Left lung (tissue), 10 donors: Measurements from ENCODE around the gene CCDC184. TPM values are rescaled to one million over a fixed set of nuclear protein-coding genes. Genes with fewer than 3 reads are reported as not detected.

Experiments used
- ATAC-seq: fragments of 200-7000 bp; cut with Tn5 transposase; one replicate; pipeline ENCODE4 v1.9.1; 2020; ENCODE audit warnings: moderate library complexity
- DNase-seq, 4 donors: peaks; one replicate each; pipeline ENCODE4 v3.0.0-alpha.2; 2013 to 2020
- H3K27ac ChIP-seq, 2 donors: fragments of 200-600 bp; sonication (generic) in 1 of 2; one replicate each; pipeline versions ENCODE4 v1.5.0 to v1.8.0; 2020 to 2021
- H3K27me3 ChIP-seq, 2 donors: fragments of 200-600 bp; sonication (generic) in 1 of 2; one replicate each; pipeline versions ENCODE4 v1.5.0 to v1.8.0; 2020 to 2021
- H3K36me3 ChIP-seq, 2 donors: fragments of 200-600 bp; sonication (generic) in 1 of 2; one replicate each; pipeline versions ENCODE4 v1.5.0 to v1.8.0; 2020 to 2021
- H3K4me1 ChIP-seq, 2 donors: fragments of 200-600 bp; one replicate each; pipeline ENCODE4 v1.8.0; 2021
- H3K4me3 ChIP-seq, 2 donors: fragments of 200-600 bp; sonication (generic) in 1 of 2; one replicate each; pipeline versions ENCODE4 v1.5.0 to v1.8.0; 2020 to 2021; ENCODE audit warnings: mild to moderate bottlenecking in 1 of 2
- H3K9me3 ChIP-seq, 2 donors: fragments of 200-600 bp; sonication (generic) in 1 of 2; one replicate each; pipeline versions ENCODE4 v1.5.0 to v1.8.0; 2020 to 2021
- intact Hi-C, 2 donors: fragments of 100-400 bp; cut with DNase I; formaldehyde crosslinking; loops; one replicate each; pipeline versions ENCODE4 v1.11.2 to v1.14.2; 2022
- polyA plus RNA-seq, 6 donors: library from polyadenylated mRNA; unstranded; fragments of 120-200 nt; gene quantifications; one replicate each; pipeline ENCODE4 v1.2.1, GENCODE V29; 2013; ENCODE audit not compliant: insufficient read length in 6 of 6
- total RNA-seq, 2 donors: library from RNA; stranded (reverse); fragmentation: NEBNext Ultra II Directional; extraction: Animal tissue kit (Norgen Biotek cat#: 25700); gene quantifications; one replicate each; pipeline ENCODE4 v1.2.1, GENCODE V29; 2021
- TF ChIP-seq, protein P1 (sequence below), 2 donors: fragments of 200-600 bp; sonication (generic) in 1 of 2; IDR thresholded peaks; one replicate each; pipeline versions ENCODE4 v1.5.0 to v1.8.0; 2021; ENCODE audit warnings: antibody characterized with exemption in 2 of 2
- donor health status: DM: no; HTN: yes; CAD: no.
- donor health status: DM: no; HTN: no; CAD: no.

The CCDC184 gene
- total and polyA plus RNA-seq, 8 donors: 0.20 to 0.73 (median 0.31) TPM; not detected in 1

- TF ChIP-seq, protein P1, sequence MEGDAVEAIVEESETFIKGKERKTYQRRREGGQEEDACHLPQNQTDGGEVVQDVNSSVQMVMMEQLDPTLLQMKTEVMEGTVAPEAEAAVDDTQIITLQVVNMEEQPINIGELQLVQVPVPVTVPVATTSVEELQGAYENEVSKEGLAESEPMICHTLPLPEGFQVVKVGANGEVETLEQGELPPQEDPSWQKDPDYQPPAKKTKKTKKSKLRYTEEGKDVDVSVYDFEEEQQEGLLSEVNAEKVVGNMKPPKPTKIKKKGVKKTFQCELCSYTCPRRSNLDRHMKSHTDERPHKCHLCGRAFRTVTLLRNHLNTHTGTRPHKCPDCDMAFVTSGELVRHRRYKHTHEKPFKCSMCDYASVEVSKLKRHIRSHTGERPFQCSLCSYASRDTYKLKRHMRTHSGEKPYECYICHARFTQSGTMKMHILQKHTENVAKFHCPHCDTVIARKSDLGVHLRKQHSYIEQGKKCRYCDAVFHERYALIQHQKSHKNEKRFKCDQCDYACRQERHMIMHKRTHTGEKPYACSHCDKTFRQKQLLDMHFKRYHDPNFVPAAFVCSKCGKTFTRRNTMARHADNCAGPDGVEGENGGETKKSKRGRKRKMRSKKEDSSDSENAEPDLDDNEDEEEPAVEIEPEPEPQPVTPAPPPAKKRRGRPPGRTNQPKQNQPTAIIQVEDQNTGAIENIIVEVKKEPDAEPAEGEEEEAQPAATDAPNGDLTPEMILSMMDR (IDR thresholded peaks at IDR 0.05): no peak
- ATAC-seq: peak; percentile 91
- Histone ChIP-seq H3K36me3 (no peaks in the 10 kb centered on the region), H3K27ac (peak overlapping the region; percentile 95 to 98), H3K27me3 (no peaks in the 10 kb centered on the region), H3K9me3 (no peaks in the 10 kb centered on the region), H3K4me1 (peaks cover 7 to 35% of the 10 kb centered on the region in 2 donors), H3K4me3 (peak overlapping the region; percentile 58 to 61)
- DNase-seq: peak; percentile 93 to 99 (median 98)
- intact Hi-C loops: no loop called here
Observed at GRCh38 chr12:48197971-48198671, 14.7 kb downstream of the CCDC184 start.

- TF ChIP-seq, protein P1 (IDR thresholded peaks at IDR 0.05): no peak
- peak overlapping the region; percentile 58 to 61 for H3K4me3 ChIP-seq
- peak overlapping the region; percentile 95 to 98 for H3K27ac ChIP-seq
- H3K27me3 ChIP-seq: no peaks in the 10 kb centered on the region
- intact Hi-C loops: no loop called here
- no peaks in the 10 kb centered on the region for H3K36me3 ChIP-seq
- H3K4me1 ChIP-seq: peaks cover 7 to 33% of the 10 kb centered on the region in 2 donors
- H3K9me3 ChIP-seq: no peaks in the 10 kb centered on the region
- DNase-seq: peak in 2 of 4 donors; percentile 54 to 84
- ATAC-seq: peak; percentile 23
Observed at GRCh38 chr12:48198672-48198971, 15.2 kb downstream of the CCDC184 start.

- no peak for DNase-seq
- TF ChIP-seq, protein P1 (IDR thresholded peaks at IDR 0.05): no peak
- ATAC-seq: peak; percentile 1
- peaks cover 7 to 33% of the 10 kb centered on the region in 2 donors for H3K4me1 ChIP-seq
- no peaks in the 10 kb centered on the region for H3K36me3 ChIP-seq
- peak overlapping the region; percentile 95 to 98 for H3K27ac ChIP-seq
- no peaks in the 10 kb centered on the region for H3K27me3 ChIP-seq
- no peaks in the 10 kb centered on the region for H3K9me3 ChIP-seq
- intact Hi-C loops: no loop called here
- peak overlapping the region; percentile 58 to 61 for H3K4me3 ChIP-seq
Observed at GRCh38 chr12:48198985-48199384, 15.5 kb downstream of the CCDC184 start.

DNA sequence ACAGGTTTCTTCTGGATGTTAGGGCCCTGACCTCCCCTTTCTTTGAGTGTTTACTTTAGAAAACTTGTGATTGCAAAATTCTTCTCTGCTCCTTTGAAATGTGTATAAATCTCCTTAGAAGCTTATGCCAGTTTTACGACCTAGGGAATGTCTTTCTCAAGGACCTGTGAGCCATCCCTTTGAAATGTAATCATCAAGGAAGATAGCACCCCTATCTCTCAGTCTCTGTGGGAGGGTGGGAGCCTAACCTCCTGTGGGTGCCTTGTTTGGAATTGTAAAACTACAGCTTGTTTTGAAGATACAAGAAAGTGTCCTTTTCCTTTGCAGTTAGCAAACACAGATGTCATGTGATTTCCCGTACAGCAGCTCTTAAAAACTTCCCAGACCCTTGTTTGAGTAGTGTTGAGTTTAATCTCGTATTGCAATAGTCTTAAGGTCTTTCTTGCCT, 16.4 kb downstream of the CCDC184 start:
- Histone ChIP-seq H3K36me3 (peaks cover 0 to 3% of the 10 kb centered on the region in 2 donors), H3K4me1 (peaks cover 7 to 33% of the 10 kb centered on the region in 2 donors), H3K4me3 (peak overlapping the region in 1 of 2 donors; percentile 58), H3K27ac (peak overlapping the region; percentile 95 to 98), H3K9me3 (peaks cover 0 to 5% of the 10 kb centered on the region in 2 donors), H3K27me3 (no peaks in the 10 kb centered on the region)
- peak in 2 of 4 donors; percentile 67 to 68 for DNase-seq
- intact Hi-C loops: no loop called here
- peak; percentile 33 for ATAC-seq
- TF ChIP-seq, protein P1 (IDR thresholded peaks at IDR 0.05): no peak

GRCh38 chr12:48201091-48201490, 17.6 kb downstream of the CCDC184 start:
- TF ChIP-seq, protein P1 (IDR thresholded peaks at IDR 0.05): no peak
- intact Hi-C loops: no loop called here
- H3K4me3 ChIP-seq: no peak overlapping the region
- peak overlapping the region; percentile 95 to 98 for H3K27ac ChIP-seq
- no peaks in the 10 kb centered on the region for H3K27me3 ChIP-seq
- H3K36me3 ChIP-seq: peaks cover 0 to 7% of the 10 kb centered on the region in 2 donors
- peaks cover 7 to 33% of the 10 kb centered on the region in 2 donors for H3K4me1 ChIP-seq
- peaks cover 0 to 9% of the 10 kb centered on the region in 2 donors for H3K9me3 ChIP-seq
- ATAC-seq (no peak), DNase-seq (no peak)
